HG03175 (cell line): ENCODE results near the gene RARS2.

ENCODE experiments used
- ATAC-seq: cut with Tn5 transposase; IDR thresholded peaks from one replicate; pipeline ENCODE4 v1.9.1; 2021; ENCODE audit warnings: mild to moderate bottlenecking, moderate library complexity; ENCODE audit not compliant: unreplicated experiment

RARS2 gene

DNA sequence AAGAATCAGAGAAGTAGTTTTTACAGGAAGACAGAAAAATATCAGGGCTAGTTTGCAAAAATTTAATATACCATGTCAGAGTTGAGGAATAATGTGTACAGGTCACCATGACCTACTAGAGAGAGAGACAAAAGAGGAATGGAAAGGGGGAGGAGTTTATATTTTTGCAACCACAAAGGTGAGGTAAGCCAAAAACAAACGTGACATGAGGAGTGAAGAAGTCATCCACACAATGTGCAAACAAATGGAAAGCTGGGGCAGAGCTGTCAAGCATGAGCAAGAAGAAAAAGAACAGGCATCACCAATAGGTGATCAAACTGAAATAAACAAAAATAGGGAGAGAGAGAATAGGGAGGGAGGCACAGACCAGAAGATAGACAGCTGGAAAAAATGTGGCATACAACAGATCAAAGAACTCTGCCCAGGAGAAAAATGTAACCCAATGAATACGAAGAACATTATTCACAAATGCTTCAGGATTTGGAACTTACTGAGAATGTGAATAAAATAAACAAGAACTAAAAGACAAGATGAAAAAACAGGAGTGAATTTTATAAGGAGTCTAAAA, 15.5 kb downstream of the RARS2 start:
- no peak for ATAC-seq

DNA sequence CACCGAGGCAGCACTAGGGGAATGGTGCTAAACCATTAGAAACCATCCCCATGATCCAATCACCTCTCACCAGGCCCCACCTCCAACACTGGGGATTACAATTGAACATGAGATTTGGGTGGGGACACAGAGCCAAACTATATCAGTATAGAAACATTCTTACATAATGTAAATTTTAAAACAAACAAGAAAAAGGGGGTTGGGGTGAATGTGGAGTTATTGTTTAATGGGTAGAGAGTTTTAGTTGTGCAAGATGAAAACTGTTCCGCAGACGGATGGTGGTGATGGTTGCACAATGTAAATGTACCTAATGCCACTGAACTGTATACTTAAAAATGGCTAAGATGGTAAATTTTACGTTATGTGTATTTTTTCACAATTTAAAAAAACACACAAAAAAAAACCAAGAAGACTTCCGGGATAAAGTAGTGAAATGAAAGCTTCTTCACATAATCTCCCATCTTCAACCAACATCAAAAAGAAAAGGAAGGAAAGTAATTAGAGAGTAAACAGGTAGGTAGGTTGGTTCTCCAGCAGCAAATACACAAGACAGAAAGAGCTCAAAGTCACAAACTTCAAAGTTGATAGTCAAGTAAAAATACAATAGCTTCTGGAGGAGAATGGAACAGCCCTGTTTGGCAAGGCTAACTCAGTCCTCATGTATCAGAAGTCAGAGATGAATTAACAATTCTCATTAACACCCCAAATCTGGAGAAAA, 16.3 kb downstream of the RARS2 start:
- ATAC-seq, result no peak

DNA sequence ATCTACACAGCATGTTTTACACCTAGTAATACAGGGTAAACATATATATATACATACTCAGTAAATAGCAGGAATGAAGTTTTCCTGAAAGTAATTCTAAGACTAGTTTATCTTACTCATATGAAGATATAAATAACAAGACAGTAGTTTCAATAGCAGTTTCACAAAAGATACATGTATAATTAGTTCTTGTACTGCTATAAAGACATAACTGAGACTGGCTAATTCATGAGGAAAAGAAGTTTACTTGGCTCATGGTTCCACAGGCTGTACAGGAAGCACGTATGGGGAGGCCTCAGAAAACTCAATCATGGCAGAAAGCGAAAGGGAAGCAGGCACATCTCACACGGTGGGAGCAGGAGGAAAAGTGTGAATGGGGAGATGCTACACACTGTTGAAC, 16.9 kb downstream of the RARS2 start:
- no peak for ATAC-seq

DNA sequence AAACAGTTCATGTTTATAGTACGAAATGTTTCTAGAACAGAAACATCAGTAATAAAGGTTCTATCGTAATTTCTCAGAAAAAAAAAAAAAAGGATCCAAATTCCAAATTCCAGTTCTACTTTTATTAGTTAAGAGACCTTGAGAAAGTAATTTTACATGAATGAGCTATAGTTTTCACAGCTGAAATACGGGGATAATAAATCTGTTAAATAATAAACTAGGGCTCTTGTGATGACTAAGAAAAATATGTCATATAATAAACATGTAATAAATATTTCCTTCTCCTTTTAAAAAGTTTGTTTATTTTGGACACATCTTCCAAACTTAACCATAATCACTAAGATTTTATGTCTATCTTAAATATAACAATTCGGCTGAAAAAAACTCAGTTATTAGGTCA, 17.8 kb downstream of the RARS2 start:
- ATAC-seq, result no peak

DNA sequence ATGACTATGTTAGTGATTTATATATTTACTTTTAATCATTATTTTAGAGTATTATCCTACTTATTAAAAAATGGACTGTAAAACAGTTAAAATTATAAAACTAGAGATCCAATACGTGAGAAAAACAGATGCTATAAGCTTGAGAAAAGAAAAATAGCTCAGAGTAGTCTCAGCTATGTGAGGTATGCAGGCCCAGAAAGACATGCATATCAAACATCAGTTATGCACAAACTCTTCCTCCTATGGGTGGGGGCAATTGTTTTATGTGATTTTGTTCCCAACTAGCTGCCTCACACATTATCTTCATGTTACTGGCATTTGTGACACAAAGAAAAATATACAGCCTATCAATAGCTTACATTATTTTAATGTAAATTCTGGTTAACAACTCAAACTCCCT, 28.8 kb downstream of the RARS2 start:
- no peak for ATAC-seq

DNA sequence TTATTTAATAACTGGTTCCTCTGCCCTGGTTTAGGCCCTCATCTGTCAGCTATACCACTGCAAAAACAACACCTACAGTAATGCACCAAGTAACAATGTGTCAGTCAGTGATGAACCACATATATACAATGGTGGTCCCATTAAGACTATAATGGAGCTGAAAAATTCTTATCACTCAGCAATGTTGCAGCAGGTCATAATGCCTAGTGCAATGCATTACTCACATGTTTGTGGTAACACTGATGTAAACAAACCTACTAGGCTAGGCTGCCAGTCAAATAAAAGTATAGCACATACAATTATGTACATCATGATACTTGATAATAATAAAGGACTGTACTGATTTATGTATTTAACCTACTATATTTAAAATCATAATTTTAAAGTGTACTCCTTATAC, 31.3 kb downstream of the RARS2 start:
- no peak for ATAC-seq

DNA sequence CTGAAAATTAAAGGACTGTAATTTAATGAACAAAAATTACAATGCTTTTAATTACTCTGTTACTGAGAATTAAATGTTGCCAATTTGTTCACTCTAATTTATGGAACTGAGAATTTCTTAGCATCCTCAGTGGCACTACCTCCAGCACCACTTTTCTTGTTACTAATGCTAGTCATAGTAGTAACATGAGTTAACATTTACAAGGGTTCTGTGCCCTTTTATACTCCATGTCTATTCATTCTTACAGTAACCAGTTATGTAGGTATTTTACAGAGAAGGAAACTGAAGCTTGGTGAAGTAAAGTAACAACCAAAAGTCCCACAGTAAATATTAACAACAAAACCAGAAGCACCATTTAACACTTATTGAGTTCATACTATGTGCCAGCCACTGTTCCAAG, 34.3 kb downstream of the RARS2 start:
- no peak for ATAC-seq

DNA sequence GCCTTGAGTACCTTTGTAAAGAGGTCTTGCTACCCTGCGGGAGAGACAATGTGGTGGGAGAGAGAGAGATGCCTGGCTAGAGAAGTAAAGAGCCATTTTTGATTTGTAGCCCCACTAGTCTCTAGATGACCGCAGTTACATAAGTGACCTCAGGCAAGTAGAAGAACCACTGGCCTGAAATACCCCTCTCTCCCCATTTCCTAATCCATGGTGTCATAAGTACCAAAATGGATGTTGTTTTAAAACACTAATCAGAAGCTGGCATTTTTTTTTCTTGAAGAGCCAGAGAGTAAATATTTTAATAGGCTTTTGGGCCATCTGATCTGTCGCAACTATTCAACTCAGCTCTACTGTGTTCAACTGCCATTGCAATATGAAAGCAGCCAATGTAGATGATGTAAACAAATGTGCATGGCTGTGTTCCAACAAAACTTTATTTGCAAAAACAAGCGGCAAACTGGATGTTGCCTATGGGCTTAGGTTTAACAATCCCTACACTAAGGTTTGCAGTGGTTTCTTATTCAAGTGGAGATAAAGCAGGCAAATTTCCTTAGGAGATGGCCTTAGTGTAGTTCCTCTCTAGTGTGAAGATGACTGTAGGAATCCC, 36.5 kb downstream of the RARS2 start:
- ATAC-seq, result no peak

DNA sequence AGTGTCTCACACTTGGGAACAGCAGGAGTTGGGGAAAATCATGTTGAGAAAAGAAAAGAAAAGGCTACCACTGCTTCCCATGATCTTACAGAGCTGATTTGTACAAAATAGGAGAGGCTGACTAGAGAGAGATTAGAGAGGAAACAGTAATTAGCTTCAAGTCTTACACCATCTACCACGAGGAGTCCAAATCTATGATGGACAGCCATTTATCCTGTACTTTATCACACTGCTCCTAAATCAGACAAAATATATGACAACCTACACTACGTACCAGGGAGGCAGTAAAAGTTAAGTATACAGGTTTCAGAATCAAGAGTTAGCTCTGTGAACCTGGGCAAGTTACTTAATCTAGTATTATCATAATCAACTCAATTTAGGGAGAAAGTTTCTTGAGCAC, 38.0 kb downstream of the RARS2 start:
- no peak for ATAC-seq

DNA sequence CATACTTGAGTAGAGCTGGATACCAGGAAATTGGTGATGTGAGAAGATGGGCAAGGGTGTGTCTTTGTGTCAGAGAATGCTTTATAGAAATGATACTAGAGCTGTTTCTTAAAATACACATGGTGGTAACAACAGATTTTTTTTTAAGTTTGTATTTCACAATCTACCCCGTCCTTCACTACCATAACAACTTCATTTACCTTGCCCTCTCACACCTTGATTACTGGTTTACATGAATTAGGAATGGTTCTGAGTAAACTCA, 45.4 kb downstream of the RARS2 start:
- no peak for ATAC-seq

DNA sequence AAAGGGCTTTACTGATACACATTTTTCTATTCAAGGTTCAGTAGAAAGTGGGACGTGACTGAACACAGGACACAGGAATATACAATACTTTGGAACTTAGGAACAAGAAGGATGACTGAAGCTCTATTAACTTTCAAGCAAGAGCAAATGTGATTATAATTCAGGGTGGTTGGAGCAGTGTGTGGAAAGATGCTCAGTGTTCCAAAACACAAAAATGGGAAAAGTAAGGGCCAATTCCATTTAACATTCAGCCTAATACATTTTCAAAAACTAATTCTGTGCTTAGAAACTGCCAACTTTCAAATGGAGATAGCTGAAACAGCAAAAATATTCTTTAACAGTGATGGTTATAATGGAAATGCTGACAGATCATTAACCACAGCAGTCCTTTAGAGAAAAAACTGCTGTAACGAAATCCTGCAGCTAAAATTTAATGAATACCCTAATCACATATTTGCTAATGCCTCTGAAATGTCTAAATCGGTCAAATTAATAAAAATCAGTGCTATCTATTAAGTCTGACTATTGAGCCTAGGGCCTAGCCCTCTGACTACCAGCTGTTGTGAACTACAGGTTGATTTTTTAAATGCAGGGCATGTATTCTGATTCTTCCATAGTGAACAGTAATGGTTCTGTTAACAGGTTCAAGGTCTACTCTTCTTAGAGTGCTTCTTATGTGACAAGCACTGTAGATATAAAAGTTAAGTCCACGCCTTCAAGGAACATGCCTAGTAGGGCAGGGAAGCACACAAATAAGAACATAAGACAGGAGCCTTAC, 45.9 kb downstream of the RARS2 start:
- no peak for ATAC-seq

DNA sequence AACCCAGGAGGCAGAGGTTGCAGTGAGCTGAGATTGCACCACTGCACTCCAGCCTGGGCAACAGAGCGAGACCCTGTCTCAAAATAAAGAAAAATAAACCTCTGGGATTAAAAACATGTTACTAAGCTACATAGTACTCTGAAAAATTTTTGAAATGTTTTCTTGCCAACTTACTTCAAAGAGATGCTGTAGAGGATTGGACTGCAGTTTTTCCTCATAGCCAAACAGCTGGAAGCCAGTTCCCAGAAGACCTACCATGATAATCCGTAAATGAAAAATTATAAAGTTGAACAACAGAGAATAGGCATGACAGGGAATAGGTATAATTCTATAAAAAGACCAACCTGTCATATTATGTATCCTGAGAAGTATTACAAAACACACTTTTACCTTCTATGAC, 48.0 kb downstream of the RARS2 start:
- ATAC-seq, result no peak

DNA sequence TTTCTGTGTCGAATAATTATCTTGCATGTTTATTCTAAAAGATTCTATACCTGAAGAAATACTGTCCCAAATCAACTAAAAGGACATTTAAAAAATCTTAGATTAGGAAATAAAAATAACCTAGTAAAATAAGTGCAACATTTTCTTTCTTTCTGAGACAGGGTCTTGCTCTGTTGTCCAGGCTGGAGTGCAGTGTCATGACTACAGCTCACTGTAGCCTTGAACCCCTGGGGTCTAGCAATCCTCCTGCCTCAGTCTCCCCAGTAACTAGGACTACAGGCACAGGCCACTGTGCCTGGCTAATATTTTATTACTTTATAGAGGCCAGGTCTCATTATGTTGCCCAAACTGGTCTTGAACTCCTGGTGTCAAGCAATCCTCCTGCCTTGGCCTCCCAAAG, 48.7 kb downstream of the RARS2 start:
- ATAC-seq, result no peak

DNA sequence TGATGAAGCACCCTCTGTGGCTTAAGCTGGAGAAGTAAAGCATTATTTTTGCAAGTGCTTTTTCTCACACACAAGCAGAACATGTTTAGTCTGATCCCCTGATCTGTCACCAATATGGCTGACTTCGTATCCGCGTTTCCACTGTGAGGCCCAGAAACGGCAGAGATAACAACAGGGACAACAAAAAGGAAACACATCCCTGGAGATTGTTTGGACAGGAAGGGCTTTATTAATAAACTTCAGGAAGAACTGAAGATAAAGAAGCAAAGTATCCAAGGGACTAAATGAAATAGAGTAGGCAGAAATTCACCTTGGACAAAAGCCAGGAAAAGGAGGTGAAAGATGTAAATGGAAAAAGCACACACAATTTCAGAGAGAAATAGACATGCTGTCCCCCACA, 49.2 kb downstream of the RARS2 start:
- ATAC-seq, result no peak

DNA sequence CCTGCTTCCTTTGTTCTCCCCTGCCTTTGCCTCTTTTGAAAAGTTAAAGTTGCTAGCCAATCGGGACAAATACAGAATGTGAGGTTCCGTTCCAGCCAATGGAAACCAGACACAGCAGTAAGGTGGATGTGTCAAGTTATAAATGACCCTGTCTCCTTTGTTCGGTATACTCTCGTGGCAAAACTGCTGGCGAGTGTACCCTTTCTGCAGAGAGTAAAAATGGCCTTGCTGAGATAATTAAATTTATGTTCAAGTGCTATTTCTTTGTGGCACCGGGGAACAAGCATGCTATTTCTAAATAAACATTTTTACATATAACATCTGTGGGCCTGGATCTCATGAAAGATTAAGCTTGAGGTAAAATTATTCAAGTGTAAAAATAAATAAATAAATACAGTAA, 50.2 kb downstream of the RARS2 start:
- no peak for ATAC-seq

DNA sequence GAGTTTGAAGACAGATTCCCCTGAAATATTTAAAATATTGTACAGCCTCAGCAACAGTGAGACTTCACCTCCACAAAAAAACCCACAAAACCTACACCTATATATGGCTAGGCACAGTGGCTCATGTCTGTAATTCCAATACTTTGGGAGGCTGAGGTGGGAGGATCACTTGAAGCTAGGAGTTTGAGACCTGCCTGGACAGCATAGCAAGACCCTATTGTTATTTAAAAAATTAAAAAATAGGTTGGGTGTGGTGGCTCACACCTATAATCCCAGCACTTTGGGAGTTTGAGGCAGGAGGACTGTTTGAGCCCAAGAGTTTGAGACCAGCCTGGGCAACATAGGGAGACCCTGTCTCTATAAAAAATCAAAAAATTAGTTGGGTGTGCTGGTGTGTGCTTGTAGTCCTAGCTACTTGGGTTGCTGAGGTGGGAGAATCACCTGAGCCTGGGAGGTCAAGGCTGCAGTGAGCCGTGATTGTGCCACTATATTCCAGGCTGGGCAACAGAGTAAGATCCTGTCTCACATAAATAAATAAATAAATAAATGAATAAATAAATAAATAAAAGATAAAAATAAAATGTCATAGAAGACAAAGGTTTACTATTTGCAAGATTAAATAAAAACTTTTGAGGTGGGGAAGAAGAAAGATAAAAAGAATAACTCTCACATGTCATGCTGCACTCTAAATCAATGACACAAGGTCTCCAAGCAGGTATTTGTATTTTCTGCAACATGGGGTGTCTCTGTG, 51.1 kb downstream of the RARS2 start:
- no peak for ATAC-seq

DNA sequence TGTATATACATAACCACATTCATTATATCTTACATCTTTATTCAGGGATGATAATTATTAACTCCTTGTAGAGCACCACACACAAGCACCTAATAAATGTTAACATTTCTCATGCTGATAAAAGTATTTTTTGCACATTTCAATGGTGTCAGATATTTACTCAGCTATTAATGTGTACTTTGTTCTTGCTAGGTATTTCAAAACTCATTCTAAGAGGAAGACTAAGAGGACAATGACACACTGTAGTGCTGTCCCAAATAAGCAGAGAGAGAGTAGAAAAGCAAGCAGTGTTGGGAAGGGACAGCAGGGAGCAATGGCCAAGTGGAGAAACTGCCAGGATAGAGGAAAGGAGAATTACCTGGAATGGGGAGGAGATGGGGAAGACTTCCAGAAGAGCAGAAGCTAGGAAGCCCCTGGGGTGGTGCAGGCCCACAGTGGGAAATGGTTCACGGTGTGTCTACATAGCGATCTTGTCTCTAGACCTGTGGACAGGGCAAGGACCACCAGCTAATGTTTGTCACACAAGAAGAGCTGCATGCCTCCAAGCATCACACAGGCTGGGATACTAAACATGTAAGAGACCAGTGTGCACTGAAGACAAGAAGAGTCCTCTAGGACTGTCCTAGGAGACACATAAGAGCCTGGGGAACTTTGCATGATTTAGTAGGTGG, 55.3 kb downstream of the RARS2 start:
- ATAC-seq, result no peak

DNA sequence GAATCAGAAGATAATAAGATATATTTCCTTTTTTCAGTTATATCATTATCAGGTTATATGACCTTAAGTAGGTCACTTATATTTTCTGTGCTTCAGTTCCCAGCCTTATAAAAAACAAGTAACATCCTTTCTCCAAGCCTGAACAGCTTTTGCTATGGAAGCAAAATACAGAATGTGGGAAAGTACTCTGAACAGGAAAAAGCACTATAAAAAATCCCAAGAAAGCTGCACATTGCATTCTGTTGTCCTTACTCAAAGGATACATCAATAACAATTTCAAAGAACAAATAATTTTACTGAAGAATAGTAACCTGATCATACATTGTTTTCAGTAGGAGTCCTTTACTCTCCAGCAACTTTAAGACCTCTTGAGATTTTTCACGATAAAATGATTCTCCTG, 60.6 kb downstream of the RARS2 start:
- no peak for ATAC-seq

DNA sequence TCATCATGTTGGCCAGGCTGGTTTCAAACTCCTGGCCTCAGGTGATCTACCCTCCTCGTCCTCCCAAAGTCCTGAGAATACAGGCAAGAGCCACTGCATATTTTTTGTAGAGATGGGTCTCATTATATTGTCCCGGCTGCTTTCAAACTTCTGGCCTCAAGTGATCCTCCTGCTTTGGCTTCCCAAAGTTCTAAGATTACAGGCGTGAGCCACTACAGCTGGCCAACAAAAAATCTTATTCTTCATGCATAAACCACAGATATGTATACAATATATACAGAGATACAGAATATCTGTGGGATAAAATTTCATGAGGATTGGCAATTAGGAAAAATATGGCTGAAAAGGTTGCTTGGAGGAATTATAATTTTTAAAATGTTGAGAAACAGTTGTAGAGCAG, 67.1 kb downstream of the RARS2 start:
- ATAC-seq, result no peak

DNA sequence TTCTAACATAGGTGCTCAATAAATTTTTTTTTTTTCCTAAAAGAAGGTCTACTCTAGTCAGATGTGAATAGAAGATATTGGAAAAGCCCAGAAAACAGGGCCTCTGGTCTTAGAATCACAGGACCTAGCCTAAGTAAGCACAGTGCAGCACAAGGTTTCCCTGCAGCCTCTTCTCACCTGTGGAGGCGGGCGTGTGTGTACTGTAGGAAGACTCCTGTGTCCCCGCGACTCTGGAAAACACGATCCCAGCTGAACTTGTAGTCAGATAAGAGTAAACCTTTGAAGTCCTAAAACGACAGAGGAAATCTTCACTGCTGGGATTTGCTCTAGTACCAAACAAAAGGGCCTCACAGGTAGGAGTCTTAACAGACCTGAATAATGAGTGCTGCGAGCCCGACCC, 71.3 kb downstream of the RARS2 start:
- no peak for ATAC-seq

DNA sequence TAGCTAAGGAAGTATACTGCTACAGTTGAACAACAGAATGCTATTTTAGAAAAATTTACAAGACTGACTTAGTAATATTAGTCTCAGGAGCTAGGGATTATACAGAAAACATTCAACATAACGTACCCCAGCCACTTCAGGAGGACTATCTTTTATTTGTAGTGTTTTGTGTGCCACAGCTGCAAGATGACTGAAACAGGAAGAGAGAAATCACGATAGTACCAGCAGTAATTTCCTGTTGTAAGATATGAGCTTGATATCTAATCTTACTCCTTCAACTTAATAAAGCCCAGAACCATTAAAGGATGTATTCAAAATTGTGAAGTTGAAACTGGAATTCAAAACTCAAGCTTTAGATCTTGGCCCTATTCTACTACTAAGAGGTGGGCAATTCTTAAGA, 75.0 kb downstream of the RARS2 start:
- ATAC-seq, result no peak
